GM23248 (cell line): Measurements from ENCODE around the gene GON4L. TPM values are rescaled to one million over a fixed set of nuclear protein-coding genes. Genes with fewer than 3 reads are reported as not detected.

ENCODE experiments used
- DNase-seq: peaks from one replicate; pipeline ENCODE4 v3.0.0-alpha.2; 2015
- H2AFZ ChIP-seq: fragments of 200-600 bp; sonication (generic); 2 replicates; pipeline ENCODE4 v1.6.1; 2016; ENCODE audit warnings: antibody characterized with exemption
- H3F3A ChIP-seq: fragments of 200-600 bp; sonication (generic); 2 replicates; pipeline ENCODE4 v1.6.1; 2016; ENCODE audit warnings: mild to moderate bottlenecking, antibody characterized with exemption, mixed run types; ENCODE audit not compliant: insufficient read depth
- H3K27ac ChIP-seq: fragments of 200-600 bp; sonication (generic); 2 replicates; pipeline ENCODE4 v1.5.1; 2016; ENCODE audit warnings: mild to moderate bottlenecking
- H3K27me3 ChIP-seq: fragments of 200-600 bp; sonication (generic); replicated peaks from 2 replicates; pipeline ENCODE4 v1.6.1; 2016; ENCODE audit warnings: mild to moderate bottlenecking; ENCODE audit not compliant: insufficient read depth
- H3K36me3 ChIP-seq: fragments of 200-600 bp; sonication (generic); 2 replicates; pipeline ENCODE4 v1.6.1; 2016; ENCODE audit warnings: low read depth, mild to moderate bottlenecking
- H3K4me1 ChIP-seq: fragments of 200-600 bp; sonication (generic); 2 replicates; pipeline ENCODE4 v1.6.1; 2016; ENCODE audit warnings: mild to moderate bottlenecking; ENCODE audit not compliant: insufficient read depth
- H3K4me2 ChIP-seq: fragments of 200-600 bp; sonication (generic); one replicate; pipeline ENCODE4 v1.6.1; 2016; ENCODE audit warnings: mild to moderate bottlenecking; ENCODE audit not compliant: unreplicated experiment
- H3K4me3 ChIP-seq: fragments of 200-600 bp; sonication (generic); 2 replicates; pipeline ENCODE4 v1.5.1; 2016; ENCODE audit warnings: mild to moderate bottlenecking
- H3K79me2 ChIP-seq: fragments of 200-600 bp; sonication (generic); 2 replicates; pipeline ENCODE4 v1.6.1; 2016; ENCODE audit warnings: mild to moderate bottlenecking; ENCODE audit not compliant: insufficient read depth
- H3K9ac ChIP-seq: fragments of 200-600 bp; sonication (generic); 2 replicates; pipeline ENCODE4 v1.6.1; 2016; ENCODE audit warnings: mild to moderate bottlenecking
- H3K9me2 ChIP-seq: fragments of 200-600 bp; sonication (generic); 2 replicates; pipeline ENCODE4 v1.6.1; 2016; ENCODE audit warnings: mixed run types, mild to moderate bottlenecking, moderate library complexity; ENCODE audit not compliant: insufficient read depth
- H3K9me3 ChIP-seq: fragments of 200-600 bp; sonication (generic); one replicate; pipeline ENCODE4 v1.6.1; 2017; ENCODE audit warnings: low read depth
- H4K20me1 ChIP-seq: fragments of 200-600 bp; sonication (generic); 2 replicates; pipeline ENCODE4 v1.6.0; 2016; ENCODE audit not compliant: insufficient read depth
- EZH2 ChIP-seq: fragments of 200-600 bp; sonication (generic); IDR thresholded peaks from 2 replicates; pipeline ENCODE4 v1.6.1; 2018; ENCODE audit warnings: antibody characterized with exemption, mild to moderate bottlenecking; ENCODE audit not compliant: insufficient read depth, poor library complexity, severe bottlenecking
- EZH2phosphoT487 ChIP-seq: fragments of 200-600 bp; sonication (generic); IDR thresholded peaks from 2 replicates; pipeline ENCODE4 v1.6.1; 2018; ENCODE audit warnings: antibody characterized with exemption, moderate library complexity, mild to moderate bottlenecking, low read depth; ENCODE audit not compliant: insufficient read depth
- WGBS, 2 experiments: methylation state at CpG; one replicate each; pipeline ENCODE4 v1.1.6; 2015 to 2017; ENCODE audit warnings: low lambda C conversion rate in 2 of 2, low coverage in 1 of 2; ENCODE audit errors: missing lambda C conversion rate in 2 of 2; 5-methylcytosine and 5-hydroxymethylcytosine counted together
- in situ Hi-C: fragments of 300-500 bp; cut with MboI; formaldehyde crosslinking; loops from 2 replicates; pipeline ENCODE4 v1.15.0; 2020
- polyA plus RNA-seq: library from polyadenylated mRNA; unstranded; fragments of >200 nt; fragmentation: Nextera tagmentation; extraction: Ambion mirVana; gene quantifications from 2 replicates; pipeline ENCODE4 v1.2.1, GENCODE V29; 2016
- total RNA-seq: library from RNA; depleted of rRNA; stranded (reverse); fragments of >200 nt; shearing (Covaris generic); gene quantifications from 2 replicates; pipeline ENCODE4 v1.2.3, GENCODE V29; 2014

GON4L gene
- total and polyA plus RNA-seq, 2 experiments from 2014 or later: 20.4 to 30.3 TPM

DNA sequence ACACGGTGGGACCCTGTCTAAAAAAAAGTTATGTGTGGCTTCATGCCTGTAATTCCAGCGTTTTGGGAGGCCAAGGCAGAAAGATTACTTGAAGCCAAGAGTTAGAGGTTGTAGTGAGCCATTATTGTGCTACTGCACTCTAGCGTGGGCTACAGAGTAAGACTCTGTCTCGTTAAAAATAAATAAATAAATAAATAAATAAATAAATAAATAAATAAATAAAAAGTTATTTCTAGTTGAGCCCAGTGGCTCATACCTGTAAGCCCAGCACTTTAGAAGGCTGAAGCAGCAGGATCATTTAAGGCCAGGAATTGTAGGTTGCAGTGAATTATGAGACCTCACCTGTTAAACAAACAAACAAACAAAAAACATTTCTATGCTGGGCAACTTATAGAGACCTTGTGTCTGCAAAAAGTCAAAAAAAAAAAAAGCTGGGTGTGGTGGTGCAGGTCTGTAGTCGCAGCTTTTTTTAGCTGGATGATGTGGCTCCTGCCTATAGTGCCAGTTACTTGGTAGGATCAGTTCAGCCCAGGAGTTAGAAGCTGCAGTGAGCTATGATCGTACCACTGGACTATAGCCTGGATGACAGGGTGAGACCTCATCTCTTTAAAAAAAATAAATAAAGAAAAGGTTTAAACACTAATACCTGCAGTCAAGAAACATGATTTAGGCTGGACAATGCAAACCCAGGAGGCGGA is 25.6 kb downstream of the GON4L start:
- no peaks in the 10 kb centered on the region for H3K9me3 ChIP-seq
- H3F3A ChIP-seq: peaks cover 11% of the 10 kb centered on the region; the same call in 1 of the 2 replicates
- WGBS, 2 experiments: 97 to 98% methylated on average over 7 of the region's 7 CpGs
- no peak overlapping the region for H3K4me2 ChIP-seq
- H3K27me3 ChIP-seq: no peaks in the 10 kb centered on the region
- no peak overlapping the region for H3K9ac ChIP-seq
- H3K79me2 ChIP-seq: peaks cover 82% of the 10 kb centered on the region
- peaks cover 6% of the 10 kb centered on the region; the same call in 1 of the 2 replicates for H3K4me1 ChIP-seq
- DNase-seq: no peak
- no peak overlapping the region for H2AFZ ChIP-seq
- no peaks in the 10 kb centered on the region for H3K9me2 ChIP-seq
- no peaks in the 10 kb centered on the region for H3K36me3 ChIP-seq
- H4K20me1 ChIP-seq: no peaks in the 10 kb centered on the region; the same call in 1 of the 2 replicates
- in situ Hi-C loops: no loop called here
- H3K4me3 ChIP-seq: no peak overlapping the region
- no peak overlapping the region for H3K27ac ChIP-seq
- TF ChIP-seq EZH2phosphoT487 (no peak), EZH2 (no peak)

GRCh38 chr1:155827450-155827849 is 29.6 kb downstream of the GON4L start:
- TF ChIP-seq EZH2phosphoT487 (no peak), EZH2 (no peak)
- H3K4me2 ChIP-seq: no peak overlapping the region

DNA sequence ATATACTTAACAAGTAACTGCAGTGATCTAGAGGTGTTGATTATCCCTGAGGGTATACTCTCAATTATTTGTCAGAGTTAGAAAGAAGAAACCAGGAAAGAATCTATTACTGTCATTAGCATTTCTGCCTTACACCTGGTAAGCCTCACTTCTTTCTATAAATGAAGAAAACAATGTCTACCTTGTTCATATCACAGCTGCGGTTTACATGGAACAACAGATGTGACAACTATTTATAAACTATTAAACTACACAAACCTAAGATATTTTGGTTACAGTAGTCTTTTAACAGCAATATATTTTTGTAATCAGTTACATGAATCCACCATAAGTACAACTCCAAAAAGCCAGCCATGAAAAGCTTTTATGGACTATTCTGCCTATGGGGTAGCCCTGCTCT is 40.7 kb downstream of the GON4L start:
- 96 to 100% methylated on average over 1 of the region's 1 CpG for WGBS, 2 experiments
- Histone ChIP-seq H3K27ac (no peak overlapping the region), H3K4me2 (no peak overlapping the region), H2AFZ (no peak overlapping the region), H3F3A (no peaks in the 10 kb centered on the region), H3K27me3 (no peaks in the 10 kb centered on the region), H3K9me2 (no peaks in the 10 kb centered on the region), H3K79me2 (no peaks in the 10 kb centered on the region), H3K36me3 (peaks cover 69% of the 10 kb centered on the region), H3K4me3 (no peak overlapping the region), H4K20me1 (no peaks in the 10 kb centered on the region), H3K9ac (no peak overlapping the region), H3K9me3 (no peaks in the 10 kb centered on the region), H3K4me1 (no peaks in the 10 kb centered on the region)
- TF ChIP-seq EZH2: no peak
- DNase-seq: no peak
- in situ Hi-C loops: no loop called here

More at GRCh38 chr1:155827450-155827849, 29.6 kb downstream of the GON4L start:
- Histone ChIP-seq H3K4me3 (no peak overlapping the region), H3K9me3 (no peaks in the 10 kb centered on the region), H3K27ac (no peak overlapping the region), H2AFZ (no peak overlapping the region), H4K20me1 (no peaks in the 10 kb centered on the region), H3K9ac (no peak overlapping the region), H3K4me1 (no peaks in the 10 kb centered on the region), H3K9me2 (no peaks in the 10 kb centered on the region), H3K27me3 (no peaks in the 10 kb centered on the region), H3F3A (no peaks in the 10 kb centered on the region), H3K36me3 (peaks cover 12% of the 10 kb centered on the region; the same call in 1 of the 2 replicates), H3K79me2 (peaks cover 60% of the 10 kb centered on the region)
- no peak for DNase-seq
- in situ Hi-C loops: no loop called here
- 77 to 81% methylated on average over 4 of the region's 4 CpGs for WGBS, 2 experiments

- Histone ChIP-seq H3K4me3 (no peak overlapping the region), H3K27ac (no peak overlapping the region), H3F3A (no peaks in the 10 kb centered on the region), H3K9me2 (no peaks in the 10 kb centered on the region), H3K79me2 (no peaks in the 10 kb centered on the region), H3K9ac (no peak overlapping the region), H3K9me3 (no peaks in the 10 kb centered on the region), H2AFZ (no peak overlapping the region), H3K4me2 (no peak overlapping the region), H3K27me3 (no peaks in the 10 kb centered on the region), H4K20me1 (no peaks in the 10 kb centered on the region), H3K36me3 (peaks cover 52% of the 10 kb centered on the region), H3K4me1 (no peaks in the 10 kb centered on the region)
- 98 to 100% methylated on average over 3 of the region's 3 CpGs for WGBS, 2 experiments
- TF ChIP-seq EZH2phosphoT487 (no peak), EZH2 (no peak)
- in situ Hi-C loops: no loop called here
- no peak for DNase-seq
Measured at GRCh38 chr1:155813672-155814071, 43.3 kb downstream of the GON4L start.

DNA sequence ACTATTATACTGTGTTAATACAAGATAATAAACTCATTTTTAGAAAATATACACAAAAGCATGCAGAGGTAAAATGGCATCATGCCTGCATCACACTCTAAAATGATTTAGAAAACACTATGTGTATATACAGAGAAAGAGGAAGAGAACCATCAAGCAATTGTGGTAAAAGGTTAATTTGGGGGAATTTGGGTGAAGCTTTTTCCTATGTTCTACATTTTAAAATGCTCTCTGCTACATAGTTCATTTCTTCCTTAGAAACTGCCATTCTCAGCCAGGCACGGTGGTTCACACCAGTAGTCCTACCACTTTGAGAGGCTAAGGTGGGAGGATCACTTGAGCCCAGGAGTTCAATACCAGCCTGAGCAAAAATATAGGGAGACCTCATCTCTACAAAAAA is 44.1 kb downstream of the GON4L start:
- H3K79me2 ChIP-seq: no peaks in the 10 kb centered on the region
- no peaks in the 10 kb centered on the region for H4K20me1 ChIP-seq
- H2AFZ ChIP-seq: no peak overlapping the region
- no peaks in the 10 kb centered on the region for H3F3A ChIP-seq
- H3K9ac ChIP-seq: no peak overlapping the region
- TF ChIP-seq EZH2phosphoT487: no peak
- DNase-seq: no peak
- WGBS, 2 experiments: 50 to 64% methylated on average over 1 of the region's 1 CpG
- peaks cover 53% of the 10 kb centered on the region for H3K36me3 ChIP-seq
- no peaks in the 10 kb centered on the region for H3K27me3 ChIP-seq
- H3K9me3 ChIP-seq: no peaks in the 10 kb centered on the region
- H3K4me1 ChIP-seq: no peaks in the 10 kb centered on the region
- H3K9me2 ChIP-seq: no peaks in the 10 kb centered on the region
- in situ Hi-C loops: no loop called here
- H3K27ac ChIP-seq: no peak overlapping the region
- no peak overlapping the region for H3K4me3 ChIP-seq
- no peak overlapping the region for H3K4me2 ChIP-seq
